Esophagus squamous epithelium (tissue), 4 donors: Measurements from ENCODE around the gene SH2D2A.

Experiments
- POLR2A ChIP-seq, 4 donors: fragments of 450-650 bp; IDR thresholded peaks; one replicate each; pipeline ENCODE4 v1.6.1; 2017; ENCODE audit warnings: antibody characterized with exemption in 4 of 4, mild to moderate bottlenecking in 4 of 4, moderate library complexity in 3 of 4
- TF ChIP-seq, protein P1 (sequence below), 6 experiments: fragments of 450-650 bp in 4 of 6; fragments of 200-600 bp in 2 of 6; sonication (generic) in 2 of 6; IDR thresholded peaks; one replicate each; pipeline ENCODE4 v1.5.1; 2016 to 2019; ENCODE audit warnings: antibody characterized with exemption in 6 of 6, mild to moderate bottlenecking in 4 of 6, moderate library complexity in 4 of 6

DNA sequence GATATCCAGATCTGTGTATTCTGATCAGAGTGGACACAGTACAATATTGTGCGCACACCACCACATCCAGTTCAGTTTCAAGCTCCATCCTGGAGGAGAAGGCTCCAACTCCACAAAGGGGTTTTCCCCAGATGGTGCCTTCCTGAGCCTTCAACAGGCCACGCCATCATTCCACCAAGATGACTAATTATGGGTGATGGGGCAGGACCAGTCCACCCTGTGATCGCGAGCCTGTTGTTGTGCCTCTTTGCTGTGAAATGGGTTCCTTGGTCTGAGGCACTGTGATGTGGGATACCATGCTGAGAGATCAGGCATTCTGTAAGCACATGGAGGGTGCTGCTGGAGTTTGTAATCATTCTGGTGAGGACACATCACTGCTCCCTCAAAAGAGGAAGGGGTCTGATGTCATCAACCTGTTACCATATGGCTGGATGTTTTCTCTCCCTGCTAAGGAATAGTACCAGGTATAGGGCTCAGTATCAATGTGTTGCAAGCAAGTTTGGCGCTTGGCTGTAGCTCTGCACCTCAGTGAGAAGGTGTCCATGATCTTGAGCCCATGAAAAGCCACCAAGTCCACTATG lies 6.7 kb upstream of the SH2D2A start:
- TF ChIP-seq, protein P1, sequence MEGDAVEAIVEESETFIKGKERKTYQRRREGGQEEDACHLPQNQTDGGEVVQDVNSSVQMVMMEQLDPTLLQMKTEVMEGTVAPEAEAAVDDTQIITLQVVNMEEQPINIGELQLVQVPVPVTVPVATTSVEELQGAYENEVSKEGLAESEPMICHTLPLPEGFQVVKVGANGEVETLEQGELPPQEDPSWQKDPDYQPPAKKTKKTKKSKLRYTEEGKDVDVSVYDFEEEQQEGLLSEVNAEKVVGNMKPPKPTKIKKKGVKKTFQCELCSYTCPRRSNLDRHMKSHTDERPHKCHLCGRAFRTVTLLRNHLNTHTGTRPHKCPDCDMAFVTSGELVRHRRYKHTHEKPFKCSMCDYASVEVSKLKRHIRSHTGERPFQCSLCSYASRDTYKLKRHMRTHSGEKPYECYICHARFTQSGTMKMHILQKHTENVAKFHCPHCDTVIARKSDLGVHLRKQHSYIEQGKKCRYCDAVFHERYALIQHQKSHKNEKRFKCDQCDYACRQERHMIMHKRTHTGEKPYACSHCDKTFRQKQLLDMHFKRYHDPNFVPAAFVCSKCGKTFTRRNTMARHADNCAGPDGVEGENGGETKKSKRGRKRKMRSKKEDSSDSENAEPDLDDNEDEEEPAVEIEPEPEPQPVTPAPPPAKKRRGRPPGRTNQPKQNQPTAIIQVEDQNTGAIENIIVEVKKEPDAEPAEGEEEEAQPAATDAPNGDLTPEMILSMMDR (IDR thresholded peaks at IDR 0.05): no peak
- TF ChIP-seq POLR2A (IDR thresholded peaks at IDR 0.05): no peak
